GM19023 (cell line): ENCODE results near the gene GOLGA7B.

ENCODE experiments used
- ATAC-seq: cut with Tn5 transposase; IDR thresholded peaks from one replicate; pipeline ENCODE4 v1.9.1; 2021; ENCODE audit warnings: mild to moderate bottlenecking, moderate library complexity; ENCODE audit not compliant: unreplicated experiment

GOLGA7B gene

GRCh38 chr10:97891497-97892167 is 42.0 kb downstream of the GOLGA7B start:
- ATAC-seq = no peak

GRCh38 chr10:97892506-97892905 is 42.9 kb downstream of the GOLGA7B start:
- ATAC-seq = no peak

GRCh38 chr10:97892939-97893338 is 43.3 kb downstream of the GOLGA7B start:
- ATAC-seq = no peak

GRCh38 chr10:97894092-97894491 is 44.4 kb downstream of the GOLGA7B start:
- ATAC-seq = no peak

GRCh38 chr10:97895084-97895483 is 45.4 kb downstream of the GOLGA7B start:
- no peak for ATAC-seq

- no peak for ATAC-seq
Measured at GRCh38 chr10:97895915-97896314, 46.3 kb downstream of the GOLGA7B start.

GRCh38 chr10:97896756-97897358 is 47.2 kb downstream of the GOLGA7B start:
- no peak for ATAC-seq

- ATAC-seq = no peak
Measured at GRCh38 chr10:97898429-97898828, 48.8 kb downstream of the GOLGA7B start.

- no peak for ATAC-seq
Measured at GRCh38 chr10:97901381-97901780, 51.7 kb downstream of the GOLGA7B start.

GRCh38 chr10:97903128-97904017 is 53.7 kb downstream of the GOLGA7B start:
- ATAC-seq = no peak

- ATAC-seq = no peak
Measured at GRCh38 chr10:97904018-97904381, 54.4 kb downstream of the GOLGA7B start.

GRCh38 chr10:97904576-97904975 is 54.9 kb downstream of the GOLGA7B start:
- ATAC-seq = no peak

- no peak for ATAC-seq
Measured at GRCh38 chr10:97905276-97905675, 55.6 kb downstream of the GOLGA7B start.

GRCh38 chr10:97907211-97907610 is 57.6 kb downstream of the GOLGA7B start:
- no peak for ATAC-seq

GRCh38 chr10:97907830-97908229 is 58.2 kb downstream of the GOLGA7B start:
- ATAC-seq = no peak

GRCh38 chr10:97910661-97911060 is 61.0 kb downstream of the GOLGA7B start:
- no peak for ATAC-seq

- no peak for ATAC-seq
Measured at GRCh38 chr10:97911217-97911616, 61.6 kb downstream of the GOLGA7B start.

GRCh38 chr10:97913193-97913592 is 63.5 kb downstream of the GOLGA7B start:
- no peak for ATAC-seq

GRCh38 chr10:97913614-97914013 is 64.0 kb downstream of the GOLGA7B start:
- ATAC-seq = no peak

GRCh38 chr10:97914171-97914836 is 64.7 kb downstream of the GOLGA7B start:
- no peak for ATAC-seq

- ATAC-seq = peak; percentile 91
Measured at GRCh38 chr10:97914837-97915211, 65.2 kb downstream of the GOLGA7B start.
